DMS 273 (cell line): ENCODE data around the gene SAXO2.
"Not testable (repeated sequence)": the region's sequence is repeated elsewhere in the genome, so short reads cannot be mapped to it uniquely, and the experiment has no call there.

ENCODE experiments used
- DNase-seq: peaks from one replicate; lab custom pipeline; 2025; ENCODE audit not compliant: unreplicated experiment; lab: John Stamatoyannopoulos, UW

The SAXO2 gene

DNA sequence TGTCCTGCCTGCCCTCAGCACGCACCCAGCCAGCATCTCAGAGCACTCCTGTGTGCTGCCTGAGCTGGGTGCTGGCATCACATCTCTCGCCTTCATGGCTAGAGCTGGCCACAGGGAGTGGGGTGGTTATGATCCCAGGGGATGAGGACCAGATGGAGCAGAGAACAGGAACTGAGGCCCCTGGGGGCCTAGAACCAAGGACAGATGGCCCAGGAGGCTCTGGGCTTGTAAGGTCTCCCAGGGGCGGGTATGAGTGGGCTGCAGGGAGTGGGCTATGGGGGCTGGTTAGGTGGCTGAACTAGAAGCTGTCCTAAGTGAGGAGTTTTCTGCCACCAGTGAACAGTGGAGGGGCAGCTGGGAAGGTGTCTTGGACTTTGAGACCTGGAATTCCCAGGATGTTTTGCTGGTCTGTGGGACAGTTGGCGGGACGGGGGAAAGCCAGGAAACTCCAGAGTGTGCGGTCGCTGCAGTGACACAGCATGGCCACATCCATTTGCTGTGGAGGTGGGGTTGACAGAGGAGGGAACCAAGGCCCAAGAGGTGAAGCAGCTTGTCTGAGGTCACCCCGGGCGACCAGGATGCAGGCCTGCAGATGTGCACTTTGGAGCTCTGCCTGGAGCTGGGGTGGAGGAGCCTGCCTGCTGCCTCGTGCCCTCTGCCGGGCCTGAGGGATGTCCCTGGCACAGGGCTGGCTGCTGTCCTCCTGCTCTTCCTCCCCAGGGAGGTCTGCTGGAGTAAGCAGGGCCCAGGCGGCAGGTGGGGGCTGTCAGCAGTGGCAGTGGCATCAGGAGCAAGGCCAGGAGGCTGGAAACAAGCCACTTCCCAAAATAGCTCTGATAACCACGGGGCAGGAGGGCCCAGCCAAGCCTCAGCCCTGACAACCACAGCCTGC, 70.3 kb downstream of the SAXO2 start:
- not testable (repeated sequence) for DNase-seq

DNA sequence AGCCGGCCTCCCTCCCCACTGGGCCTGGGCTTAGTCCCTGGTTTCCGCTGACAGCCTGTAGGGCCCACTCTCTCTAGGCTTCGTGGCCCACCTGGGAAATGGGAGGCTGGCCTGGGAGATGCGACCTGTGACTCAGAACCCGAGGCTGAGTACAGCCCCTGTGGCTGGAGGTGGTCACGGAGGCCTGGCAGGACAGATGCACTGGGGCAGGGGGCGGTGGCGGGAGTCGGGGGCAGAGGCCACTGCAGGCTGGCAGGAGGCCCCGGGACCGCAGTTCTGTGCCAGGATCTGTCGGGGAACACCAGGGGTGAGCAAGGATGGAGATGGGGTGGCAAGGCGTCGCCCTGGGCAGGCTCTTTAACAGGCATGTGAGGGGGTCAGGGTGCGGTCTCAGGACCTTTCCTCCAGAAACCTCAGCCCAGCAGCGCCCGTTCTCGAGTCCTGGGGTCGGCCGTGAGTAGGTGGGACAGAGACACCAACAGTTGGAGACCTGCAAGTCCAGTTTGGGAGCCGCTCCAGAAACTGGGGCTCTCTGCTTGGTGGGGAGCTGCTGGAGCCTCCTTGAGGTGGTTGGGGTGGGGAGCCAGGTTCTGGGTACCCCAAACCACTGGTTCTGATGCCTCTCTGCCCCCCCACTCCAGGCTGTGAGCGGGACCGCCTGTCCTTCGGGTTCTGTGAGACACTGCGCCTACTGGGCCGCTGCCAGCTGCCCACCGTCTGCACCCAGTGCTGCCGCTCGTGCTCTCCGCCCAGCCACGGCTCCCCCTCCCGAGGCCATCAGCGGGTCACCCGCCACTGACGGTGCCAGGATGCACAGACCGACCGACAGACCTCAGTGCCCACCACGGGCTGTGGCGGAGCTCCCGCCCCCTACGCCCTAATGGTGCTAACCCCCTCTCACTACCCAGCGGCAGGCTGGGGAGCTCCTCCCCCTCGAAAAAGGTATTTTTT, 71.3 kb downstream of the SAXO2 start:
- not testable (repeated sequence) for DNase-seq
